Loucy (cell line): Measurements from ENCODE around the gene ALKBH8.

ENCODE experiments used
- EZH2phosphoT487 ChIP-seq: fragments of 200-600 bp; IDR thresholded peaks from 2 replicates; pipeline ENCODE4 v1.6.1; 2018; ENCODE audit warnings: antibody characterized with exemption, mild to moderate bottlenecking, moderate library complexity, borderline replicate concordance
- TF ChIP-seq, protein P1 (sequence below): fragments of 200-600 bp; sonication (generic); conservative IDR thresholded peaks from 2 replicates; pipeline ENCODE4 v1.5.1; 2014; ENCODE audit warnings: mild to moderate bottlenecking, antibody characterized with exemption, low read length

GRCh38 chr11:107490836-107491235 is 74.7 kb downstream of the ALKBH8 start:
- TF ChIP-seq, protein P1, sequence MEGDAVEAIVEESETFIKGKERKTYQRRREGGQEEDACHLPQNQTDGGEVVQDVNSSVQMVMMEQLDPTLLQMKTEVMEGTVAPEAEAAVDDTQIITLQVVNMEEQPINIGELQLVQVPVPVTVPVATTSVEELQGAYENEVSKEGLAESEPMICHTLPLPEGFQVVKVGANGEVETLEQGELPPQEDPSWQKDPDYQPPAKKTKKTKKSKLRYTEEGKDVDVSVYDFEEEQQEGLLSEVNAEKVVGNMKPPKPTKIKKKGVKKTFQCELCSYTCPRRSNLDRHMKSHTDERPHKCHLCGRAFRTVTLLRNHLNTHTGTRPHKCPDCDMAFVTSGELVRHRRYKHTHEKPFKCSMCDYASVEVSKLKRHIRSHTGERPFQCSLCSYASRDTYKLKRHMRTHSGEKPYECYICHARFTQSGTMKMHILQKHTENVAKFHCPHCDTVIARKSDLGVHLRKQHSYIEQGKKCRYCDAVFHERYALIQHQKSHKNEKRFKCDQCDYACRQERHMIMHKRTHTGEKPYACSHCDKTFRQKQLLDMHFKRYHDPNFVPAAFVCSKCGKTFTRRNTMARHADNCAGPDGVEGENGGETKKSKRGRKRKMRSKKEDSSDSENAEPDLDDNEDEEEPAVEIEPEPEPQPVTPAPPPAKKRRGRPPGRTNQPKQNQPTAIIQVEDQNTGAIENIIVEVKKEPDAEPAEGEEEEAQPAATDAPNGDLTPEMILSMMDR, result no peak
- TF ChIP-seq EZH2phosphoT487, result no peak
